AG08396 (cell line): ENCODE results near the gene MYH14.

Source experiments
- DNase-seq: peaks from one replicate; pipeline ENCODE4 v3.0.0; 2012; ENCODE audit warnings: low spot score, mixed read lengths

MYH14 gene

GRCh38 chr19:50261446-50261970 is 58.1 kb downstream of the MYH14 start:
- DNase-seq, result no peak

DNA sequence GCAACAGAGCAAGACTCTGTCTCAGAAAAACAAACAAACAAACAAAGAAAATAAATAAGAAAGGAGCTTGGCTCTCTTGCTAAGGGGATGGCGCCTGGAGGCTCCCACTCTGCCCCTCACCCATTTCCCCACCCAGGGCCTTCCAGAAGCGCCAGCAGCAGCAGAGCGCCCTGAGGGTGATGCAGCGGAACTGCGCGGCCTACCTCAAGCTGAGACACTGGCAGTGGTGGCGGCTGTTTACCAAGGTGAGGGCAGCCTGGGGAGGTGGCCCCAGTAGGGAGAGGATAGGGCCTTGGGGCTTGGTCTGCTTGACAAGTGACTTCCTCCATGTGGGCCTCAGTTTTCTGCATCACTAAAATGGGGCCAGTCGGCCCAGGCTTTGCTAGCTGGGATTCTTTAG is 59.8 kb downstream of the MYH14 start:
- DNase-seq, result no peak

- no peak for DNase-seq
Measured at GRCh38 chr19:50264483-50265186, 61.2 kb downstream of the MYH14 start.

- no peak for DNase-seq
Measured at GRCh38 chr19:50266041-50266440, 62.6 kb downstream of the MYH14 start.

GRCh38 chr19:50266896-50267295 is 63.5 kb downstream of the MYH14 start:
- DNase-seq, result no peak

GRCh38 chr19:50268041-50268440 is 64.6 kb downstream of the MYH14 start:
- DNase-seq, result no peak

DNA sequence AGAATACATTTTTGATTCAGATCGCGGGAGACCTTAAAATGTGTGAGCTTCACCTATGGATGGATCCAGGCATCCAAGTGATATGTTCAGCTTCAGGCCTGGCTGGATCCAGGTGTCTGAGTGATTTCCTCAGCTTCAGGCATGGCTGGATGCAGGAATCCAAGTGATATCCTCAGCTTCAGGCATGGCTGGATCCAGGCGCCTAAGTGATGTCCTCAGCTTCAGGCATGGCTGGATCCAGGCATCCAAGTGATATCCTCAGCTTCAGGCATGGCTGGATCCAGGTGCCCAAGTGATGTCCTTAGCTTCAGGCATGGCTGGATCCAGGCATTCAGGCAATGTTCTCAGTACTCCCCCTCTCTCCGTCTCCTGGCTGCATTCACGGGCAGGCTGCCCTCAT is 65.1 kb downstream of the MYH14 start:
- no peak for DNase-seq

DNA sequence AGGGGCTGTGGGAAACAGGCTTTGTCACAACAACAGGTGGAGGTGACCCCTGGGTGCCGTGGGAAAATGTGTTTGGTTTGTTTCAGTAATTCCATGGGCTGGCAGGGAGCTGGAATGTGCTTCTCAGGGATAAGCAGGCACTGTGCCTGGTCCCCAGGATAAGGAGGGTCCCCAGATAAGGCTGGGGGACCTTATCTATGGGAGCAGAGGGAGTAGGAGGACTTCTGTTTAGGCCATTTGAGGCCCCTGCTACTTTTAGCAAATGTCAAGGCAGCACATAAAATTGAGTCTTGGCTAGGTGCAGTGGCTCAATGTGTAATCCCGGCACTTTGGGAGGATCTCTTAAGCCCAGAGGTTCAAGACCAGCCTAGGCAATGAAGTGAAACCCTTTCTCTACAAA is 66.2 kb downstream of the MYH14 start:
- DNase-seq, result no peak

- no peak for DNase-seq
Measured at GRCh38 chr19:50272263-50272897, 69.0 kb downstream of the MYH14 start.

GRCh38 chr19:50273821-50274220 is 70.4 kb downstream of the MYH14 start:
- no peak for DNase-seq

- no peak for DNase-seq
Measured at GRCh38 chr19:50275577-50276368, 72.4 kb downstream of the MYH14 start.

GRCh38 chr19:50276370-50277063 is 73.1 kb downstream of the MYH14 start:
- no peak for DNase-seq

DNA sequence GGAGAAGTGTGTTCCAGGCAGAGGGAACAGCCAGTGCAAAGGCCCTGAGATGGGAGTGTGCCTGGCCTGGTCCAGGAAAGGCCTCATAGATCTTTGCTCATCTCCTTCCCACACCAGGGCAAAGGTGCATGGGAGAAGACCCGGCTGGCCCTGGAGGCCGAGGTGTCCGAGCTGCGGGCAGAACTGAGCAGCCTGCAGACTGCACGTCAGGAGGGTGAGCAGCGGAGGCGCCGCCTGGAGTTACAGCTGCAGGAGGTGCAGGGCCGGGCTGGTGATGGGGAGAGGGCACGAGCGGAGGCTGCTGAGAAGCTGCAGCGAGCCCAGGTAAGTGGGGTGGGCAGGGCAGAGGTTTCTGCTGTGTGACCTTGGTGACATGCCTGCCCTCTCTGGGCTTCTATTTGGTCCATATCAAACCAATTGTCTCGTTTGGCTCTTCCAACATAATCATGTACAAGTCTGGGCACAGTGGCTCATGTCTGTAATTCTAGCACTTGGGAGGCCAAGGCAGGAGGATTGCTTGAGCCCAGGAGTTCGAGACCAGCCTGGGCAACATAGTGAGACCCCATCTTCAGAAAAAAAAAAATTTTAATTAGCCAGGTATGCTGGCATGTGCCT is 74.7 kb downstream of the MYH14 start:
- no peak for DNase-seq

DNA sequence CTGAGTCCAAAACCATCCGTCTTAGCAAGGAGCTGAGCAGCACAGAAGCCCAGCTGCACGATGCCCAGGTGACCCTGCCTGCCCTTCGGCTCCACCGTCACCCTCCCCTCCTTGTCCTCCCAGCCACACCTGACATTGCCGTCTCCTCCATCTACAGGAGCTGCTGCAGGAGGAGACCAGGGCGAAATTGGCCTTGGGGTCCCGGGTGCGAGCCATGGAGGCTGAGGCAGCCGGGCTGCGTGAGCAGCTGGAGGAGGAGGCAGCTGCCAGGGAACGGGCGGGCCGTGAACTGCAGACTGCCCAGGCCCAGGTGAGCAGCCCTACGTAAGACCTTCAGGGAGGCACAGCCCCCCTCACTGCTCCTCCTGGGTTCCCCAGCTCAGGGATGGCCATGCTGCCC is 76.7 kb downstream of the MYH14 start:
- DNase-seq, result no peak

GRCh38 chr19:50280983-50281382 is 77.6 kb downstream of the MYH14 start:
- no peak for DNase-seq

- DNase-seq, result no peak
Measured at GRCh38 chr19:50281491-50281890, 78.1 kb downstream of the MYH14 start.

DNA sequence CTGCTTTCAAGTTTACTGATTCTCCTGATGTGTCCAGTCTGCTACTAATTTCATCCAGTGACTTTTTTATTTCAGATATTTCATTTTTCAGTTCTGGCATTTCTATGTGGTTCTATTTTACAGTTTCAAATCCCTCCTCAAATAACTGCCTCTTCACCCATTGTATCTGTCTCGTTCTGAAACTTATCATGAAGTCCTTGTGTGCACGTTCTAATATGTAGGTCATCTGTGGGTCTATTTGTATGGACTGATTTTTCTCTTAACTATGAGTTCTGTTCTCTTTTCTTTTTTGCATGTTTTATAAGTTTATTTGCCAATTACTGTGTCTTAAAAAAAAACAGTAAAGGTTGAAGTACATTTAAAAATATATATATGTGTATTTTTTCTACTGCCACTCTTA is 82.4 kb downstream of the MYH14 start:
- no peak for DNase-seq

DNA sequence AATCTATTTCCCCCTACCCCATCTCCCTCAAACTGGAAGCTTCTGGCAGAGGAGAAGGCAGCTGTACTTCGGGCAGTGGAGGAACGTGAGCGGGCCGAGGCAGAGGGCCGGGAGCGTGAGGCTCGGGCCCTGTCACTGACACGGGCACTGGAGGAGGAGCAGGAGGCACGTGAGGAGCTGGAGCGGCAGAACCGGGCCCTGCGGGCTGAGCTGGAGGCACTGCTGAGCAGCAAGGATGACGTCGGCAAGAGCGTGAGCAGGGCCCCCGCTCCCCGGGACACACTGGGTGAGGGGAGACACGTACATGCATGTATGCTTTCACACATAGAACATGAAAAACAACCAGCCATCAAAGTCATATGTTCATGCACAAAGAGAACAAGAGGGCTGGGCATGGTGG is 83.0 kb downstream of the MYH14 start:
- no peak for DNase-seq

GRCh38 chr19:50287331-50287730 is 83.9 kb downstream of the MYH14 start:
- no peak for DNase-seq

DNA sequence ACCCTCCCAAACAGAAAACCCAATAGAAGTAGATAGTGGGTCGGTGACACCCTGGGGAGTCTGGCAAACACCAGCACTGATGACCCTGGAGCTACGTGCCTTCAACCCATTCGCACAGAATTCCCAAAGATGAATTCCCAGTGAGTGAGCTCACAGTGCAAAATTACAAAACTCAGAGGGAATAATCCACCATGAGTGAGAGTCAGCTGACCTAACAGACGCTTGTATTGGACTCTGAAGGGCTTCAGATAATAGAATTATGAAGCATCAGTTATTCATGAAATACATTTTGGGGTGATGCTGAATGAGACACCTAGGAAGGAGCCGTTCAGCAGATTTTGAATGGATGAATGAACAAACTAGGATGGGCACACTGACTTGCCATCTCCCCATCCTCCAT is 85.5 kb downstream of the MYH14 start:
- DNase-seq, result no peak

GRCh38 chr19:50290011-50290410 is 86.6 kb downstream of the MYH14 start:
- DNase-seq, result no peak

- no peak for DNase-seq
Measured at GRCh38 chr19:50290775-50291174, 87.4 kb downstream of the MYH14 start.
